ENCODE results near the gene STAC2. TPM values are rescaled to one million over a fixed set of nuclear protein-coding genes. Genes with fewer than 3 reads are reported as not detected.

Gene STAC2
- total and polyA plus RNA-seq, 2 of the 13 experiments (the other 11 are each of a cell fraction or from before 2014, with no cell fraction given), result not detected

- TF ChIP-seq PRDM15 (CRISPR knock-in tag; IDR thresholded peaks at IDR 0.05) (no peak), KLF11 (CRISPR knock-in tag; IDR thresholded peaks at IDR 0.05) (no peak), MEIS1 (CRISPR knock-in tag; IDR thresholded peaks at IDR 0.05; ENCODE audit: borderline replicate concordance) (no peak), IRF1 (CRISPR knock-in tag; IDR thresholded peaks at IDR 0.05; ENCODE audit: low read depth) (no peak), EED (CRISPR knock-in tag; IDR thresholded peaks at IDR 0.05) (no peak), PHF5A (CRISPR knock-in tag; IDR thresholded peaks at IDR 0.05; ENCODE audit: low read depth, unreplicated experiment) (no peak), PAWR (CRISPR knock-in tag; IDR thresholded peaks at IDR 0.05; ENCODE audit: borderline replicate concordance) (no peak), HOXA9 (CRISPR knock-in tag; IDR thresholded peaks at IDR 0.05; ENCODE audit: borderline replicate concordance) (no peak), RBM22 (optimal IDR thresholded peaks at IDR 0.05; ENCODE audit: low read length) (peak; percentile 97), GABPB1 (CRISPR knock-in tag; IDR thresholded peaks at IDR 0.05) (no peak), ZFP62 (CRISPR knock-in tag; IDR thresholded peaks at IDR 0.05) (no peak), ZNF713 (CRISPR knock-in tag; IDR thresholded peaks at IDR 0.05) (no peak), KLF12 (CRISPR knock-in tag; IDR thresholded peaks at IDR 0.05; ENCODE audit: borderline replicate concordance) (no peak), NONO (IDR thresholded peaks at IDR 0.05) (no peak), NONO (CRISPR knock-in tag; conservative IDR thresholded peaks at IDR 0.05) (no peak), RNF2 (conservative IDR thresholded peaks at IDR 0.05; ENCODE audit: low read depth) (no peak), POLR2AphosphoS2 (IDR thresholded peaks at IDR 0.05; ENCODE audit: low read depth, low read length) (peak; percentile 67), POLR2A (IDR thresholded peaks at IDR 0.05; ENCODE audit: insufficient read depth in 1 of 2, low read depth in 2 of 2, low read length in 2 of 2) (peak; percentile 46 to 64; a peak in 3 of 4 replicates), ZNF543 (CRISPR knock-in tag; IDR thresholded peaks at IDR 0.05) (no peak), PAF1 (CRISPR knock-in tag; IDR thresholded peaks at IDR 0.05) (peak; percentile 82), POLR2G (IDR thresholded peaks at IDR 0.05; ENCODE audit: low read depth, low read length) (peak; percentile 49; the same call in 1 of the 2 replicates), KDM2A (CRISPR knock-in tag; IDR thresholded peaks at IDR 0.05; ENCODE audit: borderline replicate concordance, low read depth) (peak; percentile 36; the same call in 1 of the 2 replicates), GRHL1 (CRISPR knock-in tag; conservative IDR thresholded peaks at IDR 0.05) (no peak), MAFG (CRISPR knock-in tag; IDR thresholded peaks at IDR 0.05) (no peak), POLR2AphosphoS5 (IDR thresholded peaks at IDR 0.05; ENCODE audit: low read depth, low read length) (peak; percentile 68)
Measured at GRCh38 chr17:39205112-39205526, 20.6 kb downstream of the STAC2 start (continued).
